HG03457 (cell line): ENCODE data around the gene AGPAT2.

Source experiments
- ATAC-seq: cut with Tn5 transposase; IDR thresholded peaks from one replicate; pipeline ENCODE4 v1.9.1; 2021; ENCODE audit warnings: moderate number of reproducible peaks; ENCODE audit not compliant: unreplicated experiment

AGPAT2 gene

GRCh38 chr9:136686794-136687711 is at the start of gene AGPAT2:
Gene AGPAT2 (minus strand): TSS chr9:136687457. CDS start chr9:136687357, 100 bp downstream.
- ATAC-seq = no peak

GRCh38 chr9:136735812-136736480 is 48.7 kb upstream of the AGPAT2 start:
- no peak for ATAC-seq

- no peak for ATAC-seq
Observed at GRCh38 chr9:136734837-136735496, 47.7 kb upstream of the AGPAT2 start.

- ATAC-seq = no peak
Observed at GRCh38 chr9:136733611-136734010, 46.4 kb upstream of the AGPAT2 start.

- ATAC-seq = no peak
Observed at GRCh38 chr9:136732444-136733178, 45.4 kb upstream of the AGPAT2 start.

GRCh38 chr9:136729926-136730325 is 42.7 kb upstream of the AGPAT2 start:
- no peak for ATAC-seq

- no peak for ATAC-seq
Observed at GRCh38 chr9:136729144-136729543, 41.9 kb upstream of the AGPAT2 start.

- no peak for ATAC-seq
Observed at GRCh38 chr9:136728548-136729123, 41.4 kb upstream of the AGPAT2 start.

GRCh38 chr9:136728080-136728547 is 40.9 kb upstream of the AGPAT2 start:
- no peak for ATAC-seq

- ATAC-seq = no peak
Observed at GRCh38 chr9:136726631-136727191, 39.5 kb upstream of the AGPAT2 start.

- ATAC-seq = no peak
Observed at GRCh38 chr9:136726118-136726517, 38.9 kb upstream of the AGPAT2 start.

- no peak for ATAC-seq
Observed at GRCh38 chr9:136725612-136726011, 38.4 kb upstream of the AGPAT2 start.

GRCh38 chr9:136724772-136725171 is 37.5 kb upstream of the AGPAT2 start:
- ATAC-seq = no peak

- ATAC-seq = no peak
Observed at GRCh38 chr9:136723989-136724388, 36.7 kb upstream of the AGPAT2 start.

- no peak for ATAC-seq
Observed at GRCh38 chr9:136723362-136723976, 36.2 kb upstream of the AGPAT2 start.

- ATAC-seq = no peak
Observed at GRCh38 chr9:136722969-136723356, 35.7 kb upstream of the AGPAT2 start.

- no peak for ATAC-seq
Observed at GRCh38 chr9:136722093-136722968, 35.1 kb upstream of the AGPAT2 start.

GRCh38 chr9:136721339-136722092 is 34.3 kb upstream of the AGPAT2 start:
- no peak for ATAC-seq
